ENCODE results near the gene GRAP2. TPM values are rescaled to one million over a fixed set of nuclear protein-coding genes. Genes with fewer than 3 reads are reported as not detected.
A peak's percentile ranks its signal among the peaks of the same experiment; 100 is the strongest.

GRAP2 gene
- total and polyA plus RNA-seq, 10 of the 15 experiments (the other 5 are each of a cell fraction or from before 2014, with no cell fraction given), result 3.3 to 79.1 (median 59.6) TPM

GRCh38 chr22:39906207-39906606 is 5.3 kb downstream of the GRAP2 start:
- ATAC-seq (no peak), FAIRE-seq (no peak), DNase-seq (ENCODE audit: low read depth, low spot score) (no peak)
- no TSS peak for BruUV-seq (replicated peaks)
- TF ChIP-seq ZNF384 (IDR thresholded peaks at IDR 0.05; ENCODE audit: borderline replicate concordance, low read depth, low read length) (no peak), HDAC2 (IDR thresholded peaks at IDR 0.05) (no peak), NFXL1 (IDR thresholded peaks at IDR 0.05; ENCODE audit: borderline replicate concordance) (no peak), MTA2 (IDR thresholded peaks at IDR 0.05; ENCODE audit: low read depth) (no peak)
- H3K9me3 ChIP-seq (replicated peaks; ENCODE audit: control insufficient read depth, insufficient read depth, low read length), result no peaks in the 10 kb centered on the region; the same call in 2 of the 3 replicates
- CTCF ChIA-PET, result interaction anchor here (0.9 to 1.1 kb wide), 2 partner anchors 26 to 118 kb away, joined by 3 to 4 read pairs; no protein-coding TSS in a partner anchor
- H3K4me2 ChIP-seq (ENCODE audit: control insufficient read depth, insufficient read depth), result no peak overlapping the region
- H3K4me1 ChIP-seq (ENCODE audit: control insufficient read depth, insufficient read depth, low read length), result peaks cover 28% of the 10 kb centered on the region
- intact Hi-C loops (cut with micrococcal nuclease; ENCODE audit: unreplicated experiment) (no loop called here), in situ Hi-C loops (cut with MboI) (no loop called here)
- H2AFZ ChIP-seq (ENCODE audit: control insufficient read depth, low read depth, low read length), result no peak overlapping the region
- H3K36me3 ChIP-seq (ENCODE audit: control insufficient read depth in 2 of 2, insufficient read depth in 2 of 2, low read length in 1 of 2), result 0 out of 4 replicates have a peak, but pooled peaks cover 0 to 2% of the 10 kb centered on the region in 2 experiments
- peak overlapping the region; percentile 54; the same call in 1 of the 2 replicates for H3K9ac ChIP-seq (ENCODE audit: control insufficient read depth, insufficient read depth, low read length)
- SMC1A ChIA-PET (ENCODE audit: uncharacterized antibody, unreplicated experiment), result interaction anchor here (1.1 to 11.1 kb wide), 8 partner anchors 8 to 138 kb away, joined by 3 to 108 read pairs (median 6); partner anchors contain the start of gene GRAP2
- no peaks in the 10 kb centered on the region for H4K20me1 ChIP-seq (ENCODE audit: control insufficient read depth, insufficient read depth)
- RAD21 ChIA-PET (ENCODE audit: unreplicated experiment), result interaction anchor here (0.9 to 3.5 kb wide), 5 partner anchors 9 to 45 kb away, joined by 3 to 24 read pairs (median 3); no protein-coding TSS in a partner anchor
- 85% methylated on average over 3 of the region's 3 CpGs for WGBS (ENCODE audit: insufficient coverage, insufficient replicate concordance, low lambda C conversion rate, missing lambda C conversion rate)
- H3K27me3 ChIP-seq (replicated peaks in 1 of 2; ENCODE audit: control insufficient read depth in 2 of 2, insufficient read depth in 2 of 2, low read length in 1 of 2), result no peaks in the 10 kb centered on the region
- H3K27ac ChIP-seq (ENCODE audit: control insufficient read depth, insufficient read depth), result peak overlapping the region; percentile 45; the same call in 1 of the 2 replicates
- peaks cover 98% of the 10 kb centered on the region for H3K79me2 ChIP-seq (ENCODE audit: control insufficient read depth, insufficient read depth, low read length)
- H3K4me3 ChIP-seq, result peak overlapping the region; percentile 66
- POLR2A ChIA-PET, result interaction anchor here (0.9 to 1.9 kb wide), 4 partner anchors 11 to 138 kb away, joined by 3 to 5 read pairs (median 4); no protein-coding TSS in a partner anchor

GRCh38 chr22:39907047-39907446 is 6.2 kb downstream of the GRAP2 start:
- no peak for FAIRE-seq
- DNase-seq (ENCODE audit: low read depth, low spot score), result no peak
- CTCF ChIA-PET, result interaction anchor here (1.3 to 3.5 kb wide), 2 partner anchors 8 to 117 kb away, joined by 3 to 20 read pairs; partner anchors contain the start of gene GRAP2
- 94% methylated on average over 6 of the region's 6 CpGs for WGBS (ENCODE audit: insufficient coverage, insufficient replicate concordance, low lambda C conversion rate, missing lambda C conversion rate)
- peak overlapping the region; percentile 28; the same call in 1 of the 2 replicates for H3K4me2 ChIP-seq (ENCODE audit: control insufficient read depth, insufficient read depth)
- no peak overlapping the region for H3K9ac ChIP-seq (ENCODE audit: control insufficient read depth, insufficient read depth, low read length)
- no peak for TF ChIP-seq TAF1 (IDR thresholded peaks at IDR 0.05; ENCODE audit: borderline replicate concordance, low read depth, low read length)
- no peak for TF ChIP-seq SREBF1 (IDR thresholded peaks at IDR 0.05; ENCODE audit: low read length)
- TF ChIP-seq CBX5 (IDR thresholded peaks at IDR 0.05; ENCODE audit: low read depth), result no peak
- no peak for TF ChIP-seq BACH1 (IDR thresholded peaks at IDR 0.05; ENCODE audit: borderline replicate concordance)
- TF ChIP-seq PAX8 (IDR thresholded peaks at IDR 0.05), result no peak
- no peak for TF ChIP-seq ETV6 (conservative IDR thresholded peaks at IDR 0.05 in 1 of 2, IDR thresholded peaks at IDR 0.05 in 1 of 2; ENCODE audit: borderline replicate concordance in 1 of 2, low read depth in 1 of 2)
- no peak for TF ChIP-seq BCLAF1 (IDR thresholded peaks at IDR 0.05)
- no peak for TF ChIP-seq ATF7 (IDR thresholded peaks at IDR 0.05; ENCODE audit: low read depth)
- TF ChIP-seq STAT1 (conservative IDR thresholded peaks at IDR 0.05), result no peak
- TF ChIP-seq SPI1 (IDR thresholded peaks at IDR 0.05; ENCODE audit: borderline replicate concordance, insufficient read depth, low read depth, low read length), result no peak
- TF ChIP-seq SIX5 (IDR thresholded peaks at IDR 0.05; ENCODE audit: low read depth, low read length, severe bottlenecking), result no peak
- in situ Hi-C loops (cut with MboI) (no loop called here), intact Hi-C loops (cut with micrococcal nuclease; ENCODE audit: unreplicated experiment) (no loop called here)
- POLR2A ChIA-PET, result interaction anchor here (1.7 to 5.2 kb wide), 3 partner anchors 8 to 39 kb away, joined by 5 to 43 read pairs (median 6); no protein-coding TSS in a partner anchor
- H3K9me3 ChIP-seq (replicated peaks; ENCODE audit: control insufficient read depth, insufficient read depth, low read length), result no peaks in the 10 kb centered on the region; the same call in 2 of the 3 replicates
- 0 out of 2 replicates have a peak overlapping the region, but pooled peaks have one; percentile 42 for H3K4me3 ChIP-seq
- SMC1A ChIA-PET (ENCODE audit: uncharacterized antibody, unreplicated experiment), result interaction anchor here (1.1 to 11.1 kb wide), 10 partner anchors 8 to 137 kb away, joined by 3 to 108 read pairs (median 6); partner anchors contain the start of gene GRAP2
- H3K36me3 ChIP-seq (ENCODE audit: control insufficient read depth in 2 of 2, insufficient read depth in 2 of 2, low read length in 1 of 2), result 0 out of 4 replicates have a peak, but pooled peaks cover 0 to 5% of the 10 kb centered on the region in 2 experiments
- H3K4me1 ChIP-seq (ENCODE audit: control insufficient read depth, insufficient read depth, low read length), result peaks cover 31% of the 10 kb centered on the region
- RAD21 ChIA-PET (ENCODE audit: unreplicated experiment), result interaction anchor here (0.6 to 3.5 kb wide), 3 partner anchors 26 to 588 kb away, joined by 3 to 24 read pairs (median 4); partner anchors contain the start of gene RPL3
- no peaks in the 10 kb centered on the region for H3K27me3 ChIP-seq (replicated peaks in 1 of 2; ENCODE audit: control insufficient read depth in 2 of 2, insufficient read depth in 2 of 2, low read length in 1 of 2)
- no peak overlapping the region for H2AFZ ChIP-seq (ENCODE audit: control insufficient read depth, low read depth, low read length)
- H3K79me2 ChIP-seq (ENCODE audit: control insufficient read depth, insufficient read depth, low read length), result peaks cover 98% of the 10 kb centered on the region
- no peak for ATAC-seq
- no TSS peak for BruUV-seq (replicated peaks)
- no peak overlapping the region for H3K27ac ChIP-seq (ENCODE audit: control insufficient read depth, insufficient read depth)
- no peaks in the 10 kb centered on the region for H4K20me1 ChIP-seq (ENCODE audit: control insufficient read depth, insufficient read depth)
